ENCODE results near the gene SART3. TPM values are rescaled to one million over a fixed set of nuclear protein-coding genes. Genes with fewer than 3 reads are reported as not detected.

Gene SART3
- total and polyA plus RNA-seq, 10 of the 15 experiments (the other 5 are each of a cell fraction or from before 2014, with no cell fraction given) = 8.8 to 179 (median 54.9) TPM

GRCh38 chr12:108526482-108527165 lies 34.3 kb downstream of the SART3 start (continued):
- TF ChIP-seq ZBTB4 (CRISPR knock-in tag; IDR thresholded peaks at IDR 0.05) (no peak), REST (IDR thresholded peaks at IDR 0.05; ENCODE audit: low read depth, low read length) (no peak), TCF7 (IDR thresholded peaks at IDR 0.05; ENCODE audit: borderline replicate concordance) (no peak), CHD2 (IDR thresholded peaks at IDR 0.05; ENCODE audit: borderline replicate concordance, low read depth, low read length) (no peak), BCL11A (IDR thresholded peaks at IDR 0.05; ENCODE audit: low read depth, low read length) (no peak), TARDBP (IDR thresholded peaks at IDR 0.05; ENCODE audit: borderline replicate concordance) (no peak), ZNF687 (IDR thresholded peaks at IDR 0.05) (peak; percentile 64), JUNB (IDR thresholded peaks at IDR 0.05) (no peak), SUPT20H (IDR thresholded peaks at IDR 0.05; ENCODE audit: borderline replicate concordance, control insufficient read depth, low read depth, low read length) (no peak), GATAD2B (conservative IDR thresholded peaks at IDR 0.05; ENCODE audit: low read depth) (no peak), RAD51 (IDR thresholded peaks at IDR 0.05) (0 out of 2 replicates have a peak, but pooled peaks have one; percentile 14), FOS (IDR thresholded peaks at IDR 0.05; ENCODE audit: borderline replicate concordance, extremely low read depth, insufficient read length) (no peak), MTA3 (IDR thresholded peaks at IDR 0.05; ENCODE audit: borderline replicate concordance, low read length) (no peak), ZBTB11 (CRISPR knock-in tag; IDR thresholded peaks at IDR 0.05) (no peak), CEBPB (IDR thresholded peaks at IDR 0.05; ENCODE audit: borderline replicate concordance in 1 of 2, low read depth in 2 of 2, low read length in 2 of 2) (no peak)

Data from GM12878 (cell line).